Body of pancreas (tissue), 4 donors: ENCODE measurements around the gene ISM1. TPM values are rescaled to one million over a fixed set of nuclear protein-coding genes. Genes with fewer than 3 reads are reported as not detected.

Source experiments
- ATAC-seq: fragments of 150-250 bp; one replicate; pipeline ENCODE4 v1.9.1; 2016
- DNase-seq, 4 donors: peaks; one replicate each; pipeline ENCODE4 v3.0.0-alpha.2; 2019
- H3K27ac ChIP-seq, 4 donors: fragments of 200-600 bp; sonication (generic); 1 replicate in 3 of 4; 2 replicates in 1 of 4; pipeline versions ENCODE4 v1.5.1 to v1.6.1; 2016 to 2019; ENCODE audit warnings: mild to moderate bottlenecking in 1 of 4, mixed read lengths in 1 of 4, moderate library complexity in 1 of 4
- H3K27me3 ChIP-seq, 2 donors: fragments of 200-600 bp; sonication (generic); one replicate each; pipeline ENCODE4 v1.6.0; 2016; ENCODE audit warnings: mild to moderate bottlenecking in 1 of 2
- H3K36me3 ChIP-seq, 2 donors: fragments of 200-600 bp; sonication (generic); replicated peaks in 1 of 2; 2 replicates each; pipeline ENCODE4 v1.5.1; 2016; ENCODE audit warnings: low read depth in 2 of 2; ENCODE audit not compliant: insufficient read depth in 1 of 2
- H3K4me1 ChIP-seq: fragments of 200-600 bp; sonication (generic); one replicate; pipeline ENCODE4 v1.6.0; 2016
- H3K4me3 ChIP-seq, 2 donors: fragments of 200-600 bp; sonication (generic); 1 replicate in 1 of 2; 2 replicates in 1 of 2; pipeline ENCODE4 v1.5.1; 2016 to 2019
- H3K9me3 ChIP-seq, 3 donors: fragments of 200-600 bp; sonication (generic); 1 replicate in 2 of 3; 2 replicates in 1 of 3; pipeline ENCODE4 v1.5.1; 2016
- POLR2A ChIP-seq, 3 donors: fragments of 450-650 bp; IDR thresholded peaks; one replicate each; pipeline ENCODE4 v1.6.1; 2016; ENCODE audit warnings: antibody characterized with exemption in 3 of 3, mild to moderate bottlenecking in 2 of 3
- WGBS, 2 donors: methylation state at CpG; one replicate each; pipeline ENCODE4 v1.1.5; 2017; 5-methylcytosine and 5-hydroxymethylcytosine counted together
- intact Hi-C: fragments of 100-400 bp; cut with DNase I; formaldehyde crosslinking; loops from one replicate; pipeline ENCODE4 v1.15.1; 2023
- total RNA-seq, 2 donors: library from RNA; depleted of rRNA; stranded (reverse); fragments of >200 nt; gene quantifications; one replicate each; pipeline ENCODE4 v1.1.0, GENCODE V29; 2016
- TF ChIP-seq, protein P1 (sequence below), 7 experiments: fragments of 450-650 bp in 4 of 7; fragments of 200-600 bp in 3 of 7; sonication (generic) in 3 of 7; IDR thresholded peaks; one replicate each; pipeline ENCODE4 v1.5.1; 2016 to 2019; ENCODE audit warnings: antibody characterized with exemption in 7 of 7

The ISM1 gene
- total RNA-seq, 2 donors from 2014 or later, result 2.6 to 3.1 TPM

DNA sequence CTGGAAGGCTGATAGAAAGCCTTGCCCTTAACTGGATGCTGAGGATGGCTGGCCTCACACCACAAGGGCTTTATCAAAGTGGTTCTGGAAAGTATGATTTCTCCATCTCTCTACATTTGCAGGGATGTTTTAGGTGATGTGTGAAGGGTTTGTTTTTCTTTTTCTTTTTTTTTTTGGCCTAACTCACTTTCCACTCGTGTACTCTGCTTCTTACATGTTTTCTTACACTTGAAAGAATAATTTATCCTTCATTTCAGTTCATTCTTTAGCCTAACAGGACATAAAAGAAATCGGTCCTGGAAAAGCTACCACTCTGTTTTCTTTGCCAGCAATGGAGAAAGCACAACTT is 41.2 kb downstream of the ISM1 start:
- TF ChIP-seq, protein P1, sequence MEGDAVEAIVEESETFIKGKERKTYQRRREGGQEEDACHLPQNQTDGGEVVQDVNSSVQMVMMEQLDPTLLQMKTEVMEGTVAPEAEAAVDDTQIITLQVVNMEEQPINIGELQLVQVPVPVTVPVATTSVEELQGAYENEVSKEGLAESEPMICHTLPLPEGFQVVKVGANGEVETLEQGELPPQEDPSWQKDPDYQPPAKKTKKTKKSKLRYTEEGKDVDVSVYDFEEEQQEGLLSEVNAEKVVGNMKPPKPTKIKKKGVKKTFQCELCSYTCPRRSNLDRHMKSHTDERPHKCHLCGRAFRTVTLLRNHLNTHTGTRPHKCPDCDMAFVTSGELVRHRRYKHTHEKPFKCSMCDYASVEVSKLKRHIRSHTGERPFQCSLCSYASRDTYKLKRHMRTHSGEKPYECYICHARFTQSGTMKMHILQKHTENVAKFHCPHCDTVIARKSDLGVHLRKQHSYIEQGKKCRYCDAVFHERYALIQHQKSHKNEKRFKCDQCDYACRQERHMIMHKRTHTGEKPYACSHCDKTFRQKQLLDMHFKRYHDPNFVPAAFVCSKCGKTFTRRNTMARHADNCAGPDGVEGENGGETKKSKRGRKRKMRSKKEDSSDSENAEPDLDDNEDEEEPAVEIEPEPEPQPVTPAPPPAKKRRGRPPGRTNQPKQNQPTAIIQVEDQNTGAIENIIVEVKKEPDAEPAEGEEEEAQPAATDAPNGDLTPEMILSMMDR (IDR thresholded peaks at IDR 0.05), result no peak
- Histone ChIP-seq H3K27ac (no peak overlapping the region), H3K9me3 (no peaks in the 10 kb centered on the region), H3K4me1 (peaks cover 43% of the 10 kb centered on the region), H3K4me3 (no peak overlapping the region), H3K27me3 (no peaks in the 10 kb centered on the region), H3K36me3 (no peaks in the 10 kb centered on the region)
- 73 to 77% methylated on average over 2 of the region's 2 CpGs for WGBS, 2 donors
- no peak for ATAC-seq
- intact Hi-C loops, result loop anchor here (5.0 kb wide), 1 partner anchor 145 kb away; no protein-coding TSS in a partner anchor
- DNase-seq, result no peak

DNA sequence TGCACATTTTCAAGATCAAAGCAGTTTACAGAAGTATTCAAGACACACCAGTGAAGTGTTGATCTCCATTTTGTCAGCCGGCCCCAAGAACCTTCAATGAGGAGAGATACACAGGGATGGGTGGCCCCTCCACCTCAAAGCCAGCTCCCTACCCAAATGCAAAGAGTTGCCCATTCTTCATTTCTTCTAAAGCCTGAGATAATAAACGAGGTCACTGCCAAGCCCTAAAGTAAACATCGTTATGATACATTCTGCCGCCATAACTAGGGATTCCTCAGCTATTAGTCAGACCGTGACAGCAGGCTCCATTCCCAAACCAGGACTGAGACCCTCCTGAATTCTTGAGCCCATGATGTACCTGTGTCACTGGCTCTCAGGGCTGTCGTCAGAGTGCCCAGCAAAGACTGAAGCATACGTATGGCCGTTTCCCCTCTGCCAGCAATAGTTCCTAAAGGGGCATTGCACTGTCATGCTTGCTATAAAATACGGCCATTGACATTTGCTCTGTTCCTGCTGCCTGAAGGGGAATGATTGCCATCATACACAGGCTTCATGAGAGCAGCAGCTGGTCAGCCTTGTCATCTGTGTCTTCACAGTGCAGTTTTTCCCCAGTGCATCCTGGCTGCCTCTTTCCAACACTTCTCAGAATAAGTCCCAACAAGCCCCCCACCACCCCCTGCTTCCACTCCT is 41.7 kb downstream of the ISM1 start:
- no peak for DNase-seq
- Histone ChIP-seq H3K4me3 (no peak overlapping the region), H3K27me3 (no peaks in the 10 kb centered on the region), H3K9me3 (no peaks in the 10 kb centered on the region), H3K36me3 (no peaks in the 10 kb centered on the region), H3K4me1 (peaks cover 43% of the 10 kb centered on the region), H3K27ac (no peak overlapping the region)
- no peak for ATAC-seq
- TF ChIP-seq POLR2A (IDR thresholded peaks at IDR 0.05), result no peak
- TF ChIP-seq, protein P1 (IDR thresholded peaks at IDR 0.05), result no peak
- intact Hi-C loops, result loop anchor here (5.0 kb wide), 1 partner anchor 146 kb away; no protein-coding TSS in a partner anchor
- WGBS, 2 donors, result 69 to 79% methylated on average over 9 of the region's 9 CpGs

DNA sequence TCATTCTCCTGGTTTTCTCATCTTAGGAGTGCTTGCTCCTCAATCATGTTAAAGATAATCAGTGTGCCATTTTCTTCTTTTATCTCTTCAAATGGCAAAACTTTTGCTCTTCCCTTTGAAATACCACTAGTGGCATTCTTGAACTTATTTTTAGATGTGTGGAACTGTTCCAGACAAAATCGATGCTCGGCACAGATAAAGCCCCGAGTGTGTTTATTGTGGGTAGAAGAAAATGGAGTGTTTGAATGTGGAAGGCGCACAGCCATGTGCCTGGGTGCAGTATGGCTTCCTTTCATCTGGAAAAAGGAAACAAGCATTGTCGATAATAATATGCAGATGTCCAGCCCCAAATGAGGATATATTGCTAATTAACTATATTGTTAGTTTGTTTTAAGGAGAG is 42.4 kb downstream of the ISM1 start:
- Histone ChIP-seq H3K27ac (no peak overlapping the region), H3K4me1 (peaks cover 43% of the 10 kb centered on the region), H3K9me3 (no peaks in the 10 kb centered on the region), H3K27me3 (no peaks in the 10 kb centered on the region), H3K4me3 (no peak overlapping the region), H3K36me3 (no peaks in the 10 kb centered on the region)
- TF ChIP-seq, protein P1 (IDR thresholded peaks at IDR 0.05), result no peak
- TF ChIP-seq POLR2A (IDR thresholded peaks at IDR 0.05), result no peak
- intact Hi-C loops, result loop anchor here (5.0 kb wide), 1 partner anchor 146 kb away; no protein-coding TSS in a partner anchor
- ATAC-seq (no peak), DNase-seq (no peak)
- WGBS, 2 donors, result 39 to 65% methylated on average over 5 of the region's 5 CpGs

DNA sequence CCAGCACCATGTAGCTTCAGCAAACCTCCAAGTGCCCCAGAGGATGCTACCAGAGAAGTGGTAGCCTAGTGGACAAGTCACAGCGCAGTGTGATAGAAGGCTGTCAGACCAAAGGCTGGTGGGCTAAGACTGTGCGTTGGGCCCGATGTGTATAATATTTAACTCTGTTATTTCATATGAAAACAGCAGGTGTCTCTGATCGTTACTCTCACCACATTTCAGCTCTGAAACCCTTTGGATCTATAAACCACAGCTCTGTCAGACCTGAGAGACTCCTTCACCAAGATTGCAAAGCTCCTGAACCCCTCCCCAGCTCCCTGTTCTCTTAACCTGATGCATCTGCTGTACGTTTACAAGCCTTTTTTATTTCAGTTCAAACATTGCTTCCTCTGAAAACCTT is 43.8 kb downstream of the ISM1 start:
- TF ChIP-seq, protein P1 (IDR thresholded peaks at IDR 0.05), result no peak
- TF ChIP-seq POLR2A (IDR thresholded peaks at IDR 0.05), result no peak
- Histone ChIP-seq H3K27me3 (no peaks in the 10 kb centered on the region), H3K27ac (no peak overlapping the region), H3K4me1 (peaks cover 31% of the 10 kb centered on the region), H3K9me3 (no peaks in the 10 kb centered on the region), H3K4me3 (no peak overlapping the region), H3K36me3 (no peaks in the 10 kb centered on the region)
- no peak for DNase-seq
- no peak for ATAC-seq
- 92 to 93% methylated on average over 5 of the region's 5 CpGs for WGBS, 2 donors
- intact Hi-C loops, result loop anchor here (5.0 kb wide), 1 partner anchor 148 kb away; no protein-coding TSS in a partner anchor

DNA sequence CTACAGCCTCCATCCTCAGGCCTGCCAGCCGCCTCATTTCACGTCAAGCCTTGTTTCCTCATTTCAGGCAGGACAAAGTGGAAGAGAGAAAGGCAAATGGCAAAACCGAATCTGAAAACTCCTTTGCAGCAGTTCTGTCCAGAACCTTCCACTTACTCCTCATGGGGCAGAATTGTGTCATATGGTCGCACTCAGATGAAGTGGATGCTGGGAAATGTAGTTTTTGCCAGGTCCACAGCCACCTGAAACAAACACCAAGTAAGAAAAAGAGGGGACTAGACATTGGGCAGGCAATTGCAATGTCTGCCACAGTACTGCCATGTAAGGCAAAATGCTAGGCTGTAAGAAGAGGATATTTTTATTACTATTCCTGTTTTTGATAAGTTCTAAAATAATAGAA is 44.9 kb downstream of the ISM1 start:
- no peak for DNase-seq
- no peak for TF ChIP-seq POLR2A (IDR thresholded peaks at IDR 0.05)
- TF ChIP-seq, protein P1 (IDR thresholded peaks at IDR 0.05), result no peak
- Histone ChIP-seq H3K9me3 (no peaks in the 10 kb centered on the region), H3K4me3 (no peak overlapping the region), H3K27me3 (no peaks in the 10 kb centered on the region), H3K36me3 (no peaks in the 10 kb centered on the region), H3K4me1 (peaks cover 21% of the 10 kb centered on the region), H3K27ac (no peak overlapping the region)
- ATAC-seq, result no peak
- intact Hi-C loops, result no loop called here
- 87% methylated on average over 4 of the region's 4 CpGs for WGBS, 2 donors
